Vagina (tissue), 2 donors: ENCODE measurements around the gene MAPRE2. TPM values are rescaled to one million over a fixed set of nuclear protein-coding genes. Genes with fewer than 3 reads are reported as not detected.

Experiments
- DNase-seq, 2 donors: peaks; one replicate each; pipeline ENCODE4 v3.0.0-alpha.2; 2017; ENCODE audit errors: extremely low spot score in 2 of 2
- H3K27ac ChIP-seq: fragments of 200-600 bp; sonication (generic); one replicate; pipeline ENCODE4 v1.5.1; 2019
- H3K27me3 ChIP-seq: fragments of 200-600 bp; sonication (generic); one replicate; pipeline ENCODE4 v1.5.1; 2019
- H3K36me3 ChIP-seq, 2 donors: fragments of 200-600 bp; sonication (generic); one replicate each; pipeline ENCODE4 v1.5.1; 2017 to 2019
- H3K4me1 ChIP-seq: fragments of 200-600 bp; sonication (generic); one replicate; pipeline ENCODE4 v1.5.1; 2019
- H3K4me3 ChIP-seq, 2 donors: fragments of 200-600 bp; sonication (generic); 1 replicate in 1 of 2; 2 replicates in 1 of 2; pipeline ENCODE4 v1.5.1; 2016 to 2019
- H3K9me3 ChIP-seq: fragments of 200-600 bp; sonication (generic); one replicate; pipeline ENCODE4 v1.5.1; 2019
- CTCF ChIP-seq, 3 experiments: fragments of 450-650 bp in 2 of 3; fragments of 200-600 bp in 1 of 3; sonication (generic) in 1 of 3; IDR thresholded peaks; one replicate each; pipeline ENCODE4 v1.5.1; 2017 to 2019; ENCODE audit warnings: antibody characterized with exemption in 3 of 3, mild to moderate bottlenecking in 2 of 3, moderate library complexity in 2 of 3
- POLR2A ChIP-seq, 2 donors: fragments of 450-650 bp; IDR thresholded peaks; one replicate each; pipeline ENCODE4 v1.6.1; 2017; ENCODE audit warnings: antibody characterized with exemption in 2 of 2, mild to moderate bottlenecking in 2 of 2, moderate library complexity in 2 of 2
- POLR2AphosphoS5 ChIP-seq, 2 donors: sonication (generic); formaldehyde crosslinking; IDR thresholded peaks; one replicate each; pipeline ENCODE4 v1.9.0; 2017; ENCODE audit warnings: antibody characterized with exemption in 2 of 2, mild to moderate bottlenecking in 2 of 2, low read depth in 1 of 2; ENCODE audit not compliant: insufficient read depth in 1 of 2
- intact Hi-C: fragments of 100-400 bp; cut with DNase I; formaldehyde crosslinking; loops from one replicate; pipeline ENCODE4 v1.15.1; 2023
- total RNA-seq: library from RNA; depleted of rRNA; stranded (reverse); fragments of >200 nt; gene quantifications from one replicate; pipeline ENCODE4 v1.2.3, GENCODE V29; 2016

Gene MAPRE2
- total RNA-seq, 1 donor from 2014 or later, result 21.4 TPM

- intact Hi-C loops, result no loop called here
- Histone ChIP-seq H3K27me3 (no peaks in the 10 kb centered on the region), H3K4me1 (no peaks in the 10 kb centered on the region)
Measured at GRCh38 chr18:35096677-35097011, 55.4 kb downstream of the MAPRE2 start.

GRCh38 chr18:35097195-35097594, 56.0 kb downstream of the MAPRE2 start:
- TF ChIP-seq POLR2A (IDR thresholded peaks at IDR 0.05) (no peak), CTCF (IDR thresholded peaks at IDR 0.05) (no peak), POLR2AphosphoS5 (IDR thresholded peaks at IDR 0.05; ENCODE audit: insufficient read depth in 1 of 2, low read depth in 1 of 2) (no peak)
- intact Hi-C loops, result no loop called here

More at GRCh38 chr18:35096677-35097011, 55.4 kb downstream of the MAPRE2 start:
- no peak overlapping the region for H3K4me3 ChIP-seq
- TF ChIP-seq POLR2A (IDR thresholded peaks at IDR 0.05) (no peak), CTCF (IDR thresholded peaks at IDR 0.05) (no peak), POLR2AphosphoS5 (IDR thresholded peaks at IDR 0.05; ENCODE audit: insufficient read depth in 1 of 2, low read depth in 1 of 2) (no peak)
- no peak overlapping the region for H3K27ac ChIP-seq
- H3K9me3 ChIP-seq, result no peaks in the 10 kb centered on the region
- DNase-seq, result no peak
- H3K36me3 ChIP-seq, result peaks cover 0 to 5% of the 10 kb centered on the region in 2 donors

GRCh38 chr18:35097763-35098162, 56.5 kb downstream of the MAPRE2 start:
- TF ChIP-seq CTCF (IDR thresholded peaks at IDR 0.05) (no peak), POLR2A (IDR thresholded peaks at IDR 0.05) (no peak), POLR2AphosphoS5 (IDR thresholded peaks at IDR 0.05; ENCODE audit: insufficient read depth in 1 of 2, low read depth in 1 of 2) (no peak)
- peaks cover 0 to 9% of the 10 kb centered on the region in 2 donors for H3K36me3 ChIP-seq
- intact Hi-C loops, result no loop called here

More at GRCh38 chr18:35097195-35097594, 56.0 kb downstream of the MAPRE2 start:
- no peaks in the 10 kb centered on the region for H3K27me3 ChIP-seq
- H3K36me3 ChIP-seq, result peaks cover 0 to 8% of the 10 kb centered on the region in 2 donors
- no peak overlapping the region for H3K4me3 ChIP-seq
- H3K9me3 ChIP-seq, result no peaks in the 10 kb centered on the region
- DNase-seq, result no peak
- H3K4me1 ChIP-seq, result no peaks in the 10 kb centered on the region
- H3K27ac ChIP-seq, result no peak overlapping the region

GRCh38 chr18:35099911-35100310, 58.7 kb downstream of the MAPRE2 start:
- no peak overlapping the region for H3K4me3 ChIP-seq
- no peaks in the 10 kb centered on the region for H3K4me1 ChIP-seq
- H3K9me3 ChIP-seq, result no peaks in the 10 kb centered on the region
- no peak for TF ChIP-seq POLR2AphosphoS5 (IDR thresholded peaks at IDR 0.05; ENCODE audit: insufficient read depth in 1 of 2, low read depth in 1 of 2)
- no peak for TF ChIP-seq POLR2A (IDR thresholded peaks at IDR 0.05)
- H3K36me3 ChIP-seq, result peaks cover 0 to 9% of the 10 kb centered on the region in 2 donors
- no peak overlapping the region for H3K27ac ChIP-seq
- intact Hi-C loops, result no loop called here
- no peak for DNase-seq
- H3K27me3 ChIP-seq, result no peaks in the 10 kb centered on the region

More at GRCh38 chr18:35097763-35098162, 56.5 kb downstream of the MAPRE2 start:
- H3K27me3 ChIP-seq, result no peaks in the 10 kb centered on the region
- DNase-seq, result no peak
- H3K9me3 ChIP-seq, result no peaks in the 10 kb centered on the region
- no peak overlapping the region for H3K4me3 ChIP-seq
- no peak overlapping the region for H3K27ac ChIP-seq
- no peaks in the 10 kb centered on the region for H3K4me1 ChIP-seq

DNA sequence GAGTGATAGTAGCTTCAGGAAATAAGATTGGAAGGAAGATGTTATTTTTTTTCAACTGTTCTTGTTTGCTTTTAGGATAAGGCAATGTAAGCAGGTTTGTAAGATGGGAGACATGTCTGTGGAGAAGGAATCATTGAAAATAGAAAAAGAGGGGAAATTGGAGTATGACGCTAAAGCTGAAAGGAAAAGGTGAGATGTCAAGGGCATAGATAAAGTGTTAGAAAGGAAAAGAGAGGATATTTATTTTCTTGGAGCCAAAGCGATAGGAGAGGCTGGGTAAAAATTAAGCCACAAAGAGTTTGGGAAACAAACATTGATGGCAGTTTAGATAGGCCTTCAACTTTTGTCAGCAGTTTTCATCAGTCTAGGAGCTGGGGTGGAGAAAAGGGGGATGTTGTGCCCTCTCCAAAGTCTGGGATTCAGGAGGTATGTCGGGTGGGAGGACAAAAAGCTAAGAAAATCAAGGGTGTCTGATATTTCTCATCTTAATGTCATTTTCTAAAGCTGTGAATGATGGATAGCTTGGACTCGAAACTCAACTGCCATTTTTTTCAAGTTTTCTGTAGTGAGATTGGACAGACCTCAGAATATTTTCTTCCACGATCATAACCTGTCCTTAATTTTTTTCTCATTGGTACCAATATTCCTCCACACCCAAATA, 63.3 kb downstream of the MAPRE2 start:
- Histone ChIP-seq H3K36me3 (peaks cover 0 to 5% of the 10 kb centered on the region in 2 donors), H3K27me3 (no peaks in the 10 kb centered on the region), H3K27ac (no peak overlapping the region), H3K4me1 (no peaks in the 10 kb centered on the region), H3K4me3 (no peak overlapping the region), H3K9me3 (no peaks in the 10 kb centered on the region)
- DNase-seq, result no peak
- intact Hi-C loops, result no loop called here
- TF ChIP-seq POLR2AphosphoS5 (IDR thresholded peaks at IDR 0.05; ENCODE audit: insufficient read depth in 1 of 2, low read depth in 1 of 2) (no peak), CTCF (IDR thresholded peaks at IDR 0.05) (no peak), POLR2A (IDR thresholded peaks at IDR 0.05) (no peak)
